H9 (cell line): ENCODE measurements around the gene TBC1D22A. TPM values are rescaled to one million over a fixed set of nuclear protein-coding genes. Genes with fewer than 3 reads are reported as not detected.
A peak's percentile ranks its signal among the peaks of the same experiment; 100 is the strongest.

ENCODE experiments used
- DNase-seq: peaks from one replicate; pipeline ENCODE4 v3.0.0-alpha.2; 2017
- H2AFZ ChIP-seq: one replicate; pipeline ENCODE4 v1.6.1; 2013; ENCODE audit warnings: mild to moderate bottlenecking, low read length, control low read depth, moderate library complexity
- H2AK5ac ChIP-seq: 2 replicates; pipeline ENCODE4 v1.6.1; 2013; ENCODE audit warnings: low read length, control low read depth, mixed read lengths; ENCODE audit not compliant: insufficient read length
- H2BK120ac ChIP-seq: one replicate; pipeline ENCODE4 v1.6.1; 2013; ENCODE audit warnings: low read depth, mild to moderate bottlenecking, low read length, control low read depth, inconsistent platforms; ENCODE audit not compliant: poor library complexity, severe bottlenecking
- H2BK12ac ChIP-seq: 2 replicates; pipeline ENCODE4 v1.6.1; 2013; ENCODE audit warnings: low read length, control low read depth, mixed read lengths, low read depth; ENCODE audit not compliant: insufficient read length
- H2BK15ac ChIP-seq: 2 replicates; pipeline ENCODE4 v1.6.1; 2013; ENCODE audit warnings: low read depth, low read length, control low read depth
- H2BK20ac ChIP-seq: one replicate; pipeline ENCODE4 v1.6.1; 2013; ENCODE audit warnings: low read depth, mild to moderate bottlenecking, low read length, control low read depth, inconsistent platforms; ENCODE audit not compliant: poor library complexity, severe bottlenecking
- H2BK5ac ChIP-seq: 2 replicates; pipeline ENCODE4 v1.6.1; 2013; ENCODE audit warnings: low read length, control low read depth, mixed read lengths; ENCODE audit not compliant: insufficient read length
- H3K14ac ChIP-seq: 2 replicates; pipeline ENCODE4 v1.6.1; 2013; ENCODE audit warnings: low read length, control low read depth; ENCODE audit not compliant: insufficient read depth
- H3K18ac ChIP-seq: 2 replicates; pipeline ENCODE4 v1.6.1; 2013; ENCODE audit warnings: low read depth, mild to moderate bottlenecking, mixed read lengths, low read length, control low read depth; ENCODE audit not compliant: insufficient read length
- H3K23ac ChIP-seq: 2 replicates; pipeline ENCODE4 v1.6.1; 2013; ENCODE audit warnings: low read length, control low read depth, mixed read lengths, low read depth; ENCODE audit not compliant: insufficient read length
- H3K23me2 ChIP-seq: 2 replicates; pipeline ENCODE4 v1.6.1; 2013; ENCODE audit warnings: low read depth, mild to moderate bottlenecking, mixed read lengths, low read length, control low read depth; ENCODE audit not compliant: insufficient read length, poor library complexity, severe bottlenecking
- H3K27ac ChIP-seq: 2 replicates; pipeline ENCODE4 v1.5.1; 2013; ENCODE audit warnings: low read length, control low read depth, mixed read lengths, low read depth; ENCODE audit not compliant: insufficient read length
- H3K27me3 ChIP-seq: 2 replicates; pipeline ENCODE4 v1.6.1; 2013; ENCODE audit warnings: low read length, control low read depth, inconsistent platforms; ENCODE audit not compliant: insufficient read depth
- H3K4ac ChIP-seq: 2 replicates; pipeline ENCODE4 v1.6.1; 2013; ENCODE audit warnings: low read depth, mild to moderate bottlenecking, control low read depth, inconsistent platforms, low read length, moderate library complexity
- H3K4me1 ChIP-seq: 2 replicates; pipeline ENCODE4 v1.6.1; 2013; ENCODE audit warnings: low read length, control low read depth, inconsistent platforms; ENCODE audit not compliant: insufficient read depth
- H3K4me2 ChIP-seq: 2 replicates; pipeline ENCODE4 v1.6.1; 2013; ENCODE audit warnings: low read length, control low read depth, mixed read lengths; ENCODE audit not compliant: insufficient read length, insufficient read depth
- H3K56ac ChIP-seq: 2 replicates; pipeline ENCODE4 v1.6.1; 2013; ENCODE audit warnings: low read depth, mild to moderate bottlenecking, mixed read lengths, low read length, control low read depth; ENCODE audit not compliant: insufficient read length
- H3K79me1 ChIP-seq: 2 replicates; pipeline ENCODE4 v1.6.1; 2013; ENCODE audit warnings: low read depth, mild to moderate bottlenecking, moderate library complexity, low read length, control low read depth, inconsistent platforms; ENCODE audit not compliant: insufficient read depth, poor library complexity, severe bottlenecking
- H3K79me2 ChIP-seq: 2 replicates; pipeline ENCODE4 v1.6.1; 2013; ENCODE audit warnings: low read length, control low read depth, inconsistent platforms; ENCODE audit not compliant: insufficient read depth
- H3K9ac ChIP-seq: 2 replicates; pipeline ENCODE4 v1.6.1; 2013; ENCODE audit warnings: low read length, control low read depth, mixed read lengths; ENCODE audit not compliant: insufficient read length; ENCODE audit errors: extremely low read depth
- H3K9me3 ChIP-seq: one replicate; pipeline ENCODE4 v1.6.1; 2013; ENCODE audit warnings: low read depth, low read length, inconsistent platforms; ENCODE audit not compliant: control insufficient read depth
- H3T11ph ChIP-seq: one replicate; pipeline ENCODE4 v1.6.1; 2013; ENCODE audit warnings: mild to moderate bottlenecking, low read length, control low read depth, inconsistent platforms
- H4K20me1 ChIP-seq: one replicate; pipeline ENCODE4 v1.6.1; 2013; ENCODE audit not compliant: control insufficient read depth, insufficient read length, insufficient read depth
- H4K5ac ChIP-seq: 2 replicates; pipeline ENCODE4 v1.6.1; 2013; ENCODE audit warnings: low read depth, mild to moderate bottlenecking, mixed read lengths, low read length, control low read depth; ENCODE audit not compliant: insufficient read length
- H4K8ac ChIP-seq: replicated peaks from 2 replicates; pipeline ENCODE4 v1.6.1; 2013; ENCODE audit warnings: low read length, control low read depth, mixed read lengths, low read depth; ENCODE audit not compliant: insufficient read length
- H4K91ac ChIP-seq: 2 replicates; pipeline ENCODE4 v1.6.1; 2013; ENCODE audit warnings: low read depth, mild to moderate bottlenecking, moderate library complexity, mixed read lengths, low read length, control low read depth; ENCODE audit not compliant: insufficient read length
- H3K27ac Mint-ChIP-seq, 3 experiments: 2 replicates in 2 of 3; 3 replicates in 1 of 3; pipeline ENCODE4 v1.8.0; 2020 to 2021; ENCODE audit warnings: mixed read lengths in 3 of 3, mild to moderate bottlenecking in 1 of 3, moderate library complexity in 1 of 3
- H3K27me3 Mint-ChIP-seq: 2 replicates; pipeline ENCODE4 v1.8.0; 2021; ENCODE audit warnings: low read depth, mild to moderate bottlenecking, moderate library complexity, mixed read lengths
- H3K36me3 Mint-ChIP-seq, 3 experiments: 2 replicates in 2 of 3; 3 replicates in 1 of 3; pipeline ENCODE4 v1.8.0; 2020 to 2021; ENCODE audit warnings: low read depth in 3 of 3, mixed read lengths in 3 of 3; ENCODE audit not compliant: insufficient read depth in 1 of 3
- H3K4me1 Mint-ChIP-seq, 2 experiments: 2 replicates each; pipeline ENCODE4 v1.8.0; 2020; ENCODE audit warnings: mixed read lengths in 2 of 2
- H3K4me3 Mint-ChIP-seq, 2 experiments: 2 replicates in 1 of 2; 3 replicates in 1 of 2; pipeline ENCODE4 v1.8.0; 2020 to 2021; ENCODE audit warnings: mild to moderate bottlenecking in 2 of 2, mixed read lengths in 2 of 2, moderate library complexity in 1 of 2
- H3K9me3 Mint-ChIP-seq, 2 experiments: 2 replicates in 1 of 2; 3 replicates in 1 of 2; pipeline ENCODE4 v1.8.0; 2020; ENCODE audit warnings: mild to moderate bottlenecking in 2 of 2, mixed read lengths in 2 of 2, moderate library complexity in 1 of 2
- CTCF ChIP-seq: fragments of 200-600 bp; sonication (generic); conservative IDR thresholded peaks from 3 replicates; pipeline ENCODE4 v1.8.0; 2021; ENCODE audit warnings: antibody characterized with exemption, mild to moderate bottlenecking
- WGBS: extraction: QIAGEN DNeasy Blood & Tissue Kit; methylation state at CpG from one replicate; pipeline ENCODE4 v1.1.7; 2013; ENCODE audit warnings: missing lambda C conversion rate, low lambda C conversion rate, mixed read lengths; ENCODE audit not compliant: insufficient read length; ENCODE audit errors: extremely low coverage; 5-methylcytosine and 5-hydroxymethylcytosine counted together
- total RNA-seq: library from RNA; stranded (reverse); gene quantifications from 2 replicates; pipeline ENCODE4 v1.2.1, GENCODE V29; 2021

The TBC1D22A gene
- total RNA-seq, 1 experiment from 2014 or later, result 20.8 TPM

GRCh38 chr22:47091246-47091651 is 328.8 kb downstream of the TBC1D22A start:
- no peak overlapping the region for H3K27ac ChIP-seq

More at GRCh38 chr22:47091246-47091651, 328.8 kb downstream of the TBC1D22A start:
- no peak overlapping the region for H4K8ac ChIP-seq
- H4K91ac ChIP-seq, result no peak overlapping the region
- no peaks in the 10 kb centered on the region for H4K20me1 ChIP-seq
- H3K9me3 ChIP-seq, result peaks cover 6% of the 10 kb centered on the region
- Mint-ChIP-seq H3K27me3 (peaks cover 7% of the 10 kb centered on the region), H3K4me1 (peaks cover 36% of the 10 kb centered on the region in 2 experiments), H3K9me3 (peaks cover 9 to 23% of the 10 kb centered on the region in 2 experiments; a peak in 4 of 5 replicates), H3K36me3 (peaks cover 2 to 10% (median 8%) of the 10 kb centered on the region in 3 experiments), H3K4me3 (peak overlapping the region; percentile 60 to 83), H3K27ac (peak overlapping the region; percentile 5 to 41 (median 30); a peak in 4 of 7 replicates)
- no peak overlapping the region for H3K14ac ChIP-seq
- H3K4me1 ChIP-seq, result no peaks in the 10 kb centered on the region; the same call in 1 of the 2 replicates
- no peak for TF ChIP-seq CTCF
- no peak overlapping the region for H2BK15ac ChIP-seq
- no peak overlapping the region for H2AK5ac ChIP-seq
- H2BK5ac ChIP-seq, result no peak overlapping the region
- H3K4me2 ChIP-seq, result peak overlapping the region; percentile 70
- H2AFZ ChIP-seq, result no peak overlapping the region
- no peak overlapping the region for H2BK12ac ChIP-seq
- no peak overlapping the region for H3K9ac ChIP-seq
- H4K5ac ChIP-seq, result no peak overlapping the region
- no CpG with 5 or more reads among the region's 21 CpGs for WGBS
- H3K79me1 ChIP-seq, result no peaks in the 10 kb centered on the region
- no peak overlapping the region for H3T11ph ChIP-seq
- H3K56ac ChIP-seq, result no peak overlapping the region
- H3K23ac ChIP-seq, result no peak overlapping the region
- no peak overlapping the region for H2BK20ac ChIP-seq
- no peak overlapping the region for H2BK120ac ChIP-seq
- no peaks in the 10 kb centered on the region for H3K79me2 ChIP-seq
- peaks cover 4% of the 10 kb centered on the region for H3K23me2 ChIP-seq
- H3K4ac ChIP-seq, result no peak overlapping the region
- H3K18ac ChIP-seq, result no peak overlapping the region
- H3K27me3 ChIP-seq, result no peaks in the 10 kb centered on the region
- no peak for DNase-seq
